HG02885 (cell line): ENCODE results near the gene NRSN2.
"Not testable (repeated sequence)": the region's sequence is repeated elsewhere in the genome, so short reads cannot be mapped to it uniquely, and the experiment has no call there.

ENCODE experiments used
- ATAC-seq: cut with Tn5 transposase; IDR thresholded peaks from one replicate; pipeline ENCODE4 v1.9.1; 2021; ENCODE audit warnings: mild to moderate bottlenecking; ENCODE audit not compliant: unreplicated experiment, poor library complexity

The NRSN2 gene

DNA sequence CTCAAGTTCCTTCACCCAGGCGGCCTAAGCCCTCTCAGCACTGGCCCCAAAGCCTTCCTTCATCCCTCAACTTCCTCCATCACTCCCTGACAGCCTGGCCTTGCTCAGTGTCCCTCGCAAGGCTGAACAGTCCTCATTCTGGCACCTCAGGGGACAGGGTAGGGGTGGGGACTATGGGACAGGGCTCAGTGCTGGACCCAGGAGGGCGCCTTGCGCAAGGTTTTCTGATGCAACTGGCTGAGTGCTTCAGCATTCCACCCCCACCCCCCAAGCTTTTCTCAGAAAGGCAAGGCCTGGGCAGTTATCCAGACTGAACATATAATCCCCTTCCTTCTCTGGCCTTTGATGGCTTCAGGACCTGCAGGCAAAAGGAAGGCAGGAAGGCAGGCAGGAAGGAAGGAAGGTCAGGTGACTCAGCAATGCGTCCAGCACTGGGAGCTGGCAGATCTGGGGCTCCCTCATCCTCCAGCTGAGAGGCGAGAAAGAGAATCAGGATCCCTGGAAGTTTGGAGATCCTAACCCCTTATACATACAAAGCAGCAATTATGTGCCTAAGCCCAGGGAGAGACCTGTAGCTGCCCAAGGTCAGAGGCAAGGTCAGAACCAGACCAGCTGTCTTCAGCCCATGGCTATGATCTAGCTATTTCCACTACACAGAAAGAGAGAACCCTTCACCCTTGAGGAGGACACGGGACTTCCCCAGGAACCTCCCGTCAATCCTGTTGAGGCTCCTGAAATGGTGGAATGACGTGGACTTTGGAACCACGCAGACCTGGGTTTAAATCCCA is 25.0 kb downstream of the NRSN2 start:
- no peak for ATAC-seq

DNA sequence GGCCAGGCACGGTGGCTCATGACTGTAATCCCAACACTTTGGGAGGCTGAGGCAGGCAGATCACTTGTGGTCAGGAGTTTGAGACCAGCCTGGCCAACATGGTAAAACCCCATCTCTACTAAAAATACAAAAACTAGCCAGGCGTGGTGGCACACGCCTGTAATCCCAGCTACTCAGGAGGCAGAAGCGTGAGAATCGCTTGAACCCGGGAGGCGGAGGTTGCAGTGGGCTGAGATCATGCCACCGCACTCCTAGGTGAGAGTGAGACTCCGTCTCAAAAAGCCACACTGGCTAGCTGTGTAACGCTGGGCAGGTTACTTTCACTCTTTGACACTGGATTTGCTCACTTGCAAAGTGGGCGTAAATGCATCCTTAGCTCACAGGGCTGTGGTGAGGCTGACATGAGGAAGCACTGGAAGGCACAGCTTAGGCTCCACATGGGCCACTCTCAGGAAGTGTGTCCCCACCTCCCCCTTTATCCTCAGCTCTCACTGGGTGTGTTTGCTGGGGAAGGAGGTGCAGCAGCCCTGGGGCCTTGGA is 25.7 kb downstream of the NRSN2 start:
- not testable (repeated sequence) for ATAC-seq

DNA sequence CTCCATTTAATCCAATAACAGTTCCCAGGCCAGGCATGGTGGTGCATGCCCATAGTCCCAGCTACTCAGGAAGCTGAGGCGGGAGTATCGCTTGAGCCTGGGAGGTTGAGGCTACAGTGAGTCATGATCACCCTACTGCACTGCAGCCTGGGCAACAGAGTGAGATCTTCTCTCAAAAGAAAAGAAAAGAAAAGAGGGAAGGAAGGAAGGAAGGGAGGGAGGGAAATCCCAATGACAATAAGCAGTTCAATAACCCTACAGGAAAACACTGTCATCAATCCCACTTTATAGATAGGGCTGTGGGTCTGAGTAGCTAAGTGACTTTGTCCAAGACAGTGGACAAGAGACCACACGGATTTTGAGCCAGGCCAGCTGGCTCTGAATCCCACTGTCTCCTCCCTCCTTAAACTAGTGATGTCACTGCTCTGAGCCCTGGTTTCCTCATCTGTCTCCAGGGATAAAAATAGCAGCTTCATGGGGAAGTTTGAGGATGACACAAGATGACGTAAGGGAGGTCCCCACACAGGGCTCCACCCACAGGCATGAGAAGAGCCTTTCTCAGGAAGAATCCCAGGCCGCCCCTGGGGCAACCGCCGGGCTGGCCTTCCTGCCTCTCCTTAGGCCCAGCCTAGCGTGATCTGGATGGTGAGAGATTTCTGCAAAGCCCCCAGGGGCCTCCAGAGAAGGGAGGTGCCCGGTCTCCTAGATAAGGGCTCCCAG is 26.4 kb downstream of the NRSN2 start:
- ATAC-seq: no peak

DNA sequence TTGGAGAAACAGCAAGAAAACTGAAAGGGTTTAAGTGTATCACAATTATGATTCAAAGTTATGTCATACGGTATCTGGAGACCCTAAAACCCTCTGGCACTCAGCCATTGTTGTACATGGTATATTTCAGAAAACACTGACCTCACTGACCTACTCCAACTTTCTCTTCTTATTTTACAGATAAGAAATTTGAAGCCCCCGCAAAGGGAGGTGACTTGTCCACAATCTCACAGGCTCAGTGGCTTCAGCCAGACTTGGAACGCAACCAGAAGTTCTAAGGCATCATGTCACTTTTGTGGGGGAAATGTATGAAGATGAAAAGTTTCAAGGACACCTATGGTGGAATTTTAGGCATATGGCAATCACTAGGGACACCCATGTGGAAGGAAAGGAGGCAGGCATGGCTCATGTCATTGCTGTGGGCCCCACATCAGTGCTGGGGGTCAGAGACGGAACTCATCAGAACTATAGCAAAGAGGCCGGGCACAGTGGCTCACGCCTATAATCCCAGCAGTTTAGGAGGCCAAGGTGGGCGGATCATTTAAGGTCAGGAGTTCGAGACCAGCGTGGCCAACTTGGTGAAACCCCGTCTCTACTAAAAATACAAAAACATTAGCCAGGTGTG is 28.5 kb downstream of the NRSN2 start:
- no peak for ATAC-seq

DNA sequence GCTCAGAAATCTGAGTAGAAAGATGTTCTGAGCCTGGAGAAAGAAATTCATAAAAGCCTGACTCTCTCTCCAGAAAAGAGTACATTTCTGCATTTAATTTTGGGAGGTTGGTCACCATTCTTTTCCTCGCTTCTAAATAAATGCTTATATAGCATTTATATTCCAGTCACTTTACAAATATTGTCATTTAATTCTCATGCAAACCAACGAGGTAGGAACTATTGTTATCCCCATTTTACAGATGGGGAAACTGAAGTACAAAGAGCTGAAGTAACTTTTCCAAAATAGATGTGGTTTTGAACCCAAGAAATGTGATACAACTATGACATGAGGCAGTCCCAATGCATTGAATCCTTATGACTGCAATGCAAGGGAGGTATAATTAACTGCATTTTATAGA is 29.2 kb downstream of the NRSN2 start:
- ATAC-seq: no peak

DNA sequence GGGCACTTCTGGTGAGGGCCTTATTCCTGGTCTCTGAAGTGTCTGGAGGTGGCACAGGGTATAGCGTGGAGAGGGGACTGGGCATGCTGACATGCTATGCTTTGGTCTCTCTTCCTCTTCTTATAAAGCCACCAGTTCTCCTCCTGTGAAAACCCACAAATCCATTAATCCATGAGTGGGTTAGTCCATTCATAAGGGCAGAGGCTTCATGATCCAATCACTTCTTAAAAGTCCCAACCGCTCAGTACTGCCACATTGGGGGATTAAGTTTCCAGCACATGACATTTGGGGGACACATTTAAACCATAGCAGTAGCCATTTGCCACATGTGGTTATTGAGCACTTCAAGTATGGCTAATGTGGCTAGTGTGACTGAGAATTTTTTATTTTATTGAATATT is 29.8 kb downstream of the NRSN2 start:
- ATAC-seq: no peak

DNA sequence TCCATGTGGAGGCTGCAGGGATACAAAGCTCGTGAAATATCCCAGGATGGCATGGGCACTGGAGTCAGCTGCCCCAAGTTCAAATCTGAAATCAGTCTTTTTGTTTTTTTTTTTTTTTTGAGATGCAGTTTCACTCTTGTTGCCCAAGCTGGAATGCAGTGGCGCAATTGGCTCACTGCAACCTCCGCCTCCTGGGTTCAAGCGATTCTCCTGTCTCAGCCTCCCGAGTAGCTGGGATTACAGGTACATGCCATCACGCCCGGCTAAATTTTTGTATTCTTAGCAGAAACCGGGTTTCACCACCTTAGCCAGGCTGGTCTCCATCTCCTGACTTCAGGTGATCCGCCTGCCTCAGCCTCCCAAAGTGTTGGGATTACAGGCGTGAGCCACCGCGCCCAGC is 30.7 kb downstream of the NRSN2 start:
- not testable (repeated sequence) for ATAC-seq

DNA sequence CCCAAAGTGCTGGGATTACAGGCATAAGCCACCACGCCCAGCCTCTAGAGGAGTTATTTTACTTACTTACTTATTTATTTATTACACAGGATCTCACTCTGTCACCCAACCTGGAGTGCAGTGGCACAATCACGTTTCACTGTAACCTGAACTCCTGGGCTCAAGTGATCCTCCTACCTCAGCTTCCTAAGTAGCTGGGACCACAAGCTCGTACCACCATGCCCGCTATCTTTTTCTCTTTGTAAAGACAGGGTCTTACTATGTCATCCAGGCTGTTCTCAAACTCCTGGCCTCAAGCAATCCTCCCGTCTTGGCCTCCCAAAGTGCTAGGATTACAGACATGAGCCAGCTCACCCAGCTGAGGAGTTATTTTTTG is 32.0 kb downstream of the NRSN2 start:
- no peak for ATAC-seq

DNA sequence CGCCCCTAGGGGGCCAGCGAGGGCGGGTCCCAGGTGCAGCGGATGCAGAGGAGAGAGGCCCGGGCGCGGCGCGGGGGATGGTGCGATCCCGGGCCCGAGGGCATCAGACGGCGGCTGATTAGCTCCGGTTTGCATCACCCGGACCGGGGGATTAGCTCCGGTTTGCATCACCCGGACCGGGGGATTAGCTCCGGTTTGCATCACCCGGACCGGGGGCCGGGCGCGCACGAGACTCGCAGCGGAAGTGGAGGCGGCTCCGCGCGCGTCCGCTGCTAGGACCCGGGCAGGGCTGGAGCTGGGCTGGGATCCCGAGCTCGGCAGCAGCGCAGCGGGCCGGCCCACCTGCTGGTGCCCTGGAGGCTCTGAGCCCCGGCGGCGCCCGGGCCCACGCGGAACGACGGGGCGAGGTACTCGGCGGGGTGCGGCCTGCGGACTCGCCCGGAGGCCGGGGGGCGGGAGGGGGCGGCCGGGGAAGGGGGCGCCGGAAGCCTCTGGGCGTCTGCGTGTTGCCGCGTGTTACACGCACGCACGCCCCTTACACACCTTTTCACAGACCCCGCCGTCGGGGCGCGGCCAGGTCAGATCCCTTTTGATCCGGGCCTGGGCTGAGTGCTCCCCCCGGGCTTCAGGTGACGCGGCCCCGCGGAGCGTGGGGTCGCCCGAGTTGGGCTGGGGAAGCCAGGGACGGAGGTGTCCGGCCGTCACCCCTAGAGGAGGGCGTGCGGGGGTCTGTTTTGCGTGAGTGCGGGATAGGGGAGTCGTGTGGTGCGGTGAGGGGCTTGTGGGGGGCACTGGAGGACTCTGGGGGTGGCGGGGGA is 34.1 kb downstream of the NRSN2 start:
- peak; percentile 66 for ATAC-seq

DNA sequence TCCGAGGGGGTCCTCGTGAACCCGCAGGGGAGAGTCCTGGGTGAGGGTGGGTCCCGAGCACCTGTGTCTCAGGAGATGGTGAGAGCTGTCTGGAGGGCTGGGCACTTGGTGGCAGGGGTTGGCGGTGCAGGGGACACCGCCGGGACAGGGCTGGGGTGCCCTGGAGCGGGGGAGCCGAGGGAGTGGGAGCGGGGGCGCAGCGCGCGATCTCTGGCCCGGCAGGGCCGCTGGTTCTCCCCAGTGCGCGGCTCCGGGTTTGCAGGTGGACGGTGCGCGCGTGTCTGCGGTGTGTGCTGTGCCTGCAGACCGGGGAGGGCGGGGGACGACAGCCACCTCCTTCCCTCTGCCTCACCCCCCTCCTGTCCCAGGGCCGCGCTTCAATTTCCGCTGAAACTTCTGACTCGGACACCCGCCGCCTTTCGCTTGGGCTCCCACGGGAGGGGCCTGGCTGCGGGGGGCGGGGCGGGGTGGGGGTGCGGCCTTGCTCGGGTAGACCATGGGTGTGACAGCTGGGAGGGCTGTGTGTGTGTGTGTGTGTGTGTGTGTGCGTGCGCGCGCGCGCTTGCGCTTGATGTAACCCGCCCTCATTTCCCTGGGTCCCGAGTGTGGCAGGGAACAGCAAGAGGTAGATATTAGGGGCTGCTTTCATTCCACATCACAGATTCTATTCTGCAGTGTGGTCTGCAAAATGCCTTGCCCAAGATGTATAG is 34.8 kb downstream of the NRSN2 start:
- ATAC-seq: peak; percentile 74

DNA sequence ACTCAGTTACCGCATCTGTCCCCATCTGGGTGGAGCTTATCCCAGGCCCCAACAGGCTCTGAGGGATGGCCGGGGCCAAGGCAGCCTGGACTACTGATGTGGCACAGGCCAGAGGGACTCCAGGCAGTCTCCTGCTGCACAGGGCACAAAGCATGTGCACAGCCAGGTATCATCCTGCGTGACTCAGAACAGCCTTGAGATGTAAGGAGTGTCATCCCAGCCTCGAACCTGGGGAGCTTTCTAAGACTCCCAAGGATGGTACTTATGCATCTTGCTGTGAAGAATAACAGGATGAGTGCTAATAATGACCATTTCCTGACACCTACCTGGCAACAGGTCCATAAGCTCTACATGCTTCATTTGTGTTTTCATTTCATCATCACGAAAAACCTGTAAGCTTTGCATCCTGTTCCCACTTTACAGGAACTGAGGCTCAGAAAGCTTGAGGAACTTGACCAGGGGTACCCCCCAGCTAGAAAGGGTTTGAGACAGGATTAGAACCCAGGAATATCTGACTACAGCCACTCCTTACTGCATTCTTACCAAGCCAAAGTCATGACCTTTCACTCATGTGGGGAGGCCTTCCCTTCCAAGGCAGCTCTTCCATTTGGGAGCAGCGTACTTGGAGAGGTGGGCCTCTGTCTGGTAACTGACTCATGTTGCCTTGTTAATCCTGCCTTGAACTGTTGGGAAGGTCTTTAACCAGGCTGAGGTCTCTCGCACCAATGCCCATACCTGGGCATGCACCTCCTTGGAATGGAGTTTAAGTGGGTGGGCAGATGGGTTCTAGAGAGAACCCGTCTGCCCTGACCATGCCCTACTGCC is 35.6 kb downstream of the NRSN2 start:
- ATAC-seq: peak; percentile 9

DNA sequence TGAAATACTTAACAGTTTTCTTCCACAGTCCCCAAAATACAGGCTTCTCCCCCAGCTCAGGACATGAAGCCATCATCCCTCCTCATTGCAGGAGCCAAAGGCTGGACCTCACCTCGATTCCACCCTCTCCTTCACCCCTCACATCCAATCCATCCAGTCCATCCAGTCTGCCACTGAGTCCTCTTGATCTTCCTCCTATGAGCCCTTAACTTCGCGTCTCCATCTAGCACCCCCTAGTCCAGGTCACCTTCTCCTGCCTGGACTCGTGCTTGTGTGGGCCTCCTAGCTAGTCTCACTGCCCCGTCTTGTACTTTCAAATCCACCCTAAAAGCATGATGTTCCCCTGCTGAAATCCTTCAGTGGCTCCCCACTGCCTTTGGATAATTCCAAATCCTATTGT is 37.0 kb downstream of the NRSN2 start:
- ATAC-seq: no peak

DNA sequence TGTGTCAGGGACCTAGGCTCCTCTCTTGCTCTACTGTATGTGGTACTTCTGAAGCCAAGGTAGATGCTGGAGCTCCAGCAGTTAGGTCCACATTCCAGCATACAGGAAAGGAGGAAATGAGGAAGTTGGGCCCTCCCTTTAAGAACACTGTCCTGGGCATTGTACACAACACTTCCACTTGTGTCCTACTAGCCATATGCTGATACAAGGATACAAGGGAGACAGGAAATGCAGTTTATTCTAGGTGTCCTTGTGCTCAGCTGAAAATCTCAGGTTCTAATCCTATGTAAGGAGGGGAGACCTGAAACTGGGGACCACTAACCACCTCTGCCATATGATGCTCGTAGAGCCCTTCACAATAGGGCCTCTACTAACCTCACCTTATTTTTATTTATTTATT is 37.8 kb downstream of the NRSN2 start:
- ATAC-seq: no peak

DNA sequence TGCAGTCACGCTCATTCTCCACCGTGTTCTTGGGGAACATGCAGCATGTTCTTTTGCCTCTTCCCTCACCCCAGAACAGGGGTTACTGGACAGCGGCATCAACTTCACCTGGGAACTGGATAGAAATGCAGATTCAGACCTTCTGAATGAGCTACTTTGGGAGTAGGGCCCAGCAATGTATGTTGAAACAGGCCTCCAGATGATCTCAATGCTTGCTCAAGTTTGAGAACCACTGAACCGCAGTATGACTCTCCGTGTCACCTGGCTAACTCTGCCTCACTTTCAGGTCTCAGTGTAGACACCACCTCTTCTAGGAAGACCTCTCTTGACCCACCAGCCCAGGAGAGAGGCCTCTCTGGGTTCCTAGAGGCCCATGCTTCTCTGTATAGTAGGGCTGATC is 38.5 kb downstream of the NRSN2 start:
- no peak for ATAC-seq

DNA sequence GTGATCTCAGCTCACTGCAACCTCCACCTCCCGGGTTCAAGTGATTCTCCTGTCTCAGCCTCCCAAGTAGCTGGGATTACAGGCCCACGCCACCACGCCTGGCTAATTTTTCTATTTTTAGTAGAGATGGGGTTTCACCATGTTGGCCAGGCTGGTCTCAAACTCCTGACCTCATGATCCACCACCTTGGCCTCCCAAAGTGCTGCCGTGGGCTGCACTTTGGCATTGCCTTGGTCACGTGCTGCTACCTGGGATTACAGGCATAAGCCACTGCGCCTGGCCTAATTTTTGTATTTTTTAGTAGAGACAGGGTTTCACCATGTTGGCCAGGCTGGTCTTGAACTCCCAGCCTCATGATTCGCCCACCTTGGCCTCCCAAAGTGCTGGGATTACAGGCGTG is 39.7 kb downstream of the NRSN2 start:
- ATAC-seq: not testable (repeated sequence)

DNA sequence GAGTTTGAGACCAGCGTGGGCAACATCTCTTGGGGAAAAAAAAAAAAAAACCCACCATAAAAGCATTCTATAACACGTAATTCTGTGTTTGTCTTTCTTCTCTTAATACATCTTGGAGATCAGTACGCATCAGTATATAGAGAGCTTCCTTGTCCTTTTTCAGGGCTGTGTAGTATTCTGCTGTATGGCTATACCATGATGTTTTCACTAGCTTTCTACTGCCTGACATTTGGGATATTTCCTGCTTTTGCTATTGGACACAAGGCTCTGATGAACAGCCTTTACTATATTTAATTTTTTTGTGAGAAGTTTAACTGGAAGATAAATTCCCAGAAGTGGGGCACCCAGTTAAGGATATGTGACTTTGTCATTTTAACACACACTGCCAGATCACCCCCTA is 40.6 kb downstream of the NRSN2 start:
- no peak for ATAC-seq

DNA sequence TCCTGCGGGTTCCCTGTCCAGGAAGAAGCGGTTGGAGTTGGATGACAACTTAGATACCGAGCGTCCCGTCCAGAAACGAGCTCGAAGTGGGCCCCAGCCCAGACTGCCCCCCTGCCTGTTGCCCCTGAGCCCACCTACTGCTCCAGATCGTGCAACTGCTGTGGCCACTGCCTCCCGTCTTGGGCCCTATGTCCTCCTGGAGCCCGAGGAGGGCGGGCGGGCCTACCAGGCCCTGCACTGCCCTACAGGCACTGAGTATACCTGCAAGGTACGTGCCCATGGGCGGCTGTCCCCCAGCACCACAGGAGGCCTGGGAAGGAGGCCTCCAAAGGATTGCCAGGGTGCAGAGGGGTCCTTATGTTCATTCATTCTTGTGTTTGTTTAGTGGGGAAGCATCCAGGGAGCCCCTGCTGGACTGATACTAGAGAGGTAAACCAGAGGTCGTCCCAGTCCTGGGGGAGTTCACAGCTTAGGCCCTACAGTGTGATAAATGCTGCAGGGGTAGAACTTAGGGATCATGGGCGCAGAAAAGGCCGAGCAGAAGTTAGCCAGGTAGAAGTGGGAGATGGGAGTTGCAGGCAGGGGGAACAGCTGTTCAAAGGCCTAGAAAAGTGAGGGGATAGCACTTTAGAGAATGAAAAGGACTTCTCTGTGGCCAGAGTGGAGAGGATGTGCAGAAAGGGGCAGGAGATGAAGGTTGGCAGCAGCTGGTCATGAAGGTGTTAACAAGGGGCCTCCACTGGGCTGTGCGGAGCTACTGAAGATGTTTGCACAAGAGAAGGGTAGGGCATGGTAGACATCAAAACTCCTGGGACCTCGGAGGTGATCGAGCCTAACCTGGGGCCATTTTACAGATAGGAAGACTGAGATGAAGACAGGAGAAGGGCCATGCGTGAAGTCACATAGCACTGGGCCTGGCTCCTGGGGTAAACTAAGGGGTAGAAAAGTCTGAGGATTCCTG is 41.4 kb downstream of the NRSN2 start:
- no peak for ATAC-seq

DNA sequence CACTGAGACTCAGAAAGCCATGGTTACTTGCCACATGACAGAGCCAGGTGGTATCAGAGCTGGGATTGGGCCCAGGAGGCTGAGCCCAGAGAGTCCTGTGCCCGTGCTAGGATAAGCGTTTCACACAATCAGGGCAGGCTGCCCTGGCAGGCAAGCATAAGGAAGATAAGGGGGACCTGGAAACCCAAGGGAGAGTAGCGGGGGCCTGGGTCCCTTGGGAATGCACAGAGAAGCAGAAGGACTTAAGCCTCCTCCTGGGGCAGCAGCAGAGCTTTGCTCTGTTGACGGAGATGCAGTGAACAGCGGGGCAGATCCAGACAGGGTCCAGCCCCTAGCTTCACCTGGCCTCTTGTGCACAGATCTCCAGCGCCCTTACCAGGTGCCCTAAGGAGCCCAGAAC is 42.3 kb downstream of the NRSN2 start:
- no peak for ATAC-seq
